Loucy (cell line): ENCODE results near the gene CARF.

Source experiments
- CTCF ChIP-seq: fragments of 200-600 bp; sonication (generic); conservative IDR thresholded peaks from 2 replicates; pipeline ENCODE4 v1.5.1; 2014; ENCODE audit warnings: mild to moderate bottlenecking, antibody characterized with exemption, low read length
- EZH2phosphoT487 ChIP-seq: fragments of 200-600 bp; IDR thresholded peaks from 2 replicates; pipeline ENCODE4 v1.6.1; 2018; ENCODE audit warnings: antibody characterized with exemption, mild to moderate bottlenecking, moderate library complexity, borderline replicate concordance

- TF ChIP-seq CTCF = peak; percentile 29; the same call in 1 of the 2 replicates
- no peak for TF ChIP-seq EZH2phosphoT487
Measured at GRCh38 chr2:203019142-203019541, 107.1 kb downstream of the CARF start.
